K562 (cell line): ENCODE results near the gene MCF2.

Experiments
- GATAD2A ChIP-seq: fragments of 450-650 bp; IDR thresholded peaks from 2 replicates; pipeline ENCODE4 v1.6.1; 2017
- POLR2G ChIP-seq: fragments of 200-400 bp; formaldehyde crosslinking; IDR thresholded peaks from 2 replicates; pipeline ENCODE4 v1.6.1; 2017; ENCODE audit warnings: low read depth, mild to moderate bottlenecking, antibody characterized with exemption, low read length, moderate library complexity
- RBFOX2 ChIP-seq: fragments of 200-400 bp; formaldehyde crosslinking; IDR thresholded peaks from 2 replicates; pipeline ENCODE4 v1.6.1; 2017; ENCODE audit warnings: low read depth, mild to moderate bottlenecking, low read length, moderate library complexity
- TCF7L2 ChIP-seq: fragments of 150-350 bp; IDR thresholded peaks from 2 replicates; pipeline ENCODE4 v1.6.1; 2016; ENCODE audit warnings: low read depth, mild to moderate bottlenecking, low read length, moderate library complexity
- ZNF3 ChIP-seq: fragments of 250-450 bp; sonication (Bioruptor Pico); IDR thresholded peaks from 2 replicates; pipeline ENCODE4 v1.5.0; 2021; ENCODE audit warnings: mild to moderate bottlenecking, moderate library complexity
- ZSCAN32 ChIP-seq: fragments of 450-650 bp; formaldehyde crosslinking; IDR thresholded peaks from 2 replicates; pipeline ENCODE4 v1.4.0; 2020; ENCODE audit warnings: mild to moderate bottlenecking, moderate library complexity
- TF ChIP-seq, protein P1 (sequence below): fragments of 250-450 bp; sonication (Bioruptor Pico); IDR thresholded peaks from 2 replicates; pipeline ENCODE4 v1.5.0; 2021
- TF ChIP-seq, protein P2 (sequence below), 3 experiments: IDR thresholded peaks in 2 of 3; conservative IDR thresholded peaks in 1 of 3; 2 replicates each; pipeline ENCODE4 v1.5.1; 2011 to 2012; ENCODE audit warnings: low read length in 3 of 3, mild to moderate bottlenecking in 3 of 3, control low read depth in 2 of 3, improper control_type of control experiment in 1 of 3, inconsistent platforms in 1 of 3, low read depth in 1 of 3, mixed read lengths in 1 of 3, moderate library complexity in 1 of 3; ENCODE audit not compliant: insufficient read depth in 2 of 3
- TF ChIP-seq, protein P3 (sequence below), 2 experiments: fragments of 450-650 bp; formaldehyde crosslinking in 1 of 2; IDR thresholded peaks; 2 replicates each; pipeline versions ENCODE4 v1.4.0 to v1.6.1; 2014 to 2020; ENCODE audit warnings: mild to moderate bottlenecking in 2 of 2, borderline replicate concordance in 1 of 2, low read depth in 1 of 2
- TF ChIP-seq, protein P4 (sequence below): fragments of 150-350 bp; conservative IDR thresholded peaks from 2 replicates; pipeline ENCODE4 v1.6.1; 2014; ENCODE audit warnings: low read length
- TF ChIP-seq, protein P5 (sequence below), 2 experiments: fragments of 450-650 bp in 1 of 2; sonication (generic) in 1 of 2; formaldehyde crosslinking; conservative IDR thresholded peaks; 2 replicates each; pipeline versions ENCODE4 v1.4.0 to v1.8.1; 2020 to 2022; ENCODE audit warnings: mild to moderate bottlenecking in 1 of 2, missing genetic modification reagents in 1 of 2
- TF ChIP-seq, protein P6 (sequence below): sonication (generic); formaldehyde crosslinking; IDR thresholded peaks from 2 replicates; pipeline ENCODE4 v1.5.0; 2020; ENCODE audit warnings: missing genetic modification reagents

DNA sequence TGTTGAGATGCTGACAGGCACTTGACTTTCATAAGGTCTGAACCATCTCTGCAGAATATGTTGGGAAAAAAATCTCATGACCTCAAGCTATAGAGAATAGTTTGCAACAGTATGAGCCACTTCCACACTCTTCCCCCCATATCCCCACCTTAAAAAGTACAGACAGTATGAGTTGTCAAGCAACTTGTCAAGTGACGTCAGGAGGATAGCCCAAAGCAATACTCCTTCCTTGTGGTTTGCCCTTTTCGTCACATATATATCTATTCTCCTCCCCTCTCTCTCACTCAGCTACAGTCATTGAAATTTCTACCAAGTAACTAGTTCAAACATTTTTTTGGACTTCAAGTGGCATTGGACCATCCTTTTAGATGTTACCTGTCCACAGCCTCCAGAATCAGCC, 67.7 kb downstream of the MCF2 start:
- TF ChIP-seq, protein P1, sequence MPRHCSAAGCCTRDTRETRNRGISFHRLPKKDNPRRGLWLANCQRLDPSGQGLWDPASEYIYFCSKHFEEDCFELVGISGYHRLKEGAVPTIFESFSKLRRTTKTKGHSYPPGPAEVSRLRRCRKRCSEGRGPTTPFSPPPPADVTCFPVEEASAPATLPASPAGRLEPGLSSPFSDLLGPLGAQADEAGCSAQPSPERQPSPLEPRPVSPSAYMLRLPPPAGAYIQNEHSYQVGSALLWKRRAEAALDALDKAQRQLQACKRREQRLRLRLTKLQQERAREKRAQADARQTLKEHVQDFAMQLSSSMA (CRISPR knock-in tag), result no peak
- TF ChIP-seq, protein P2, sequence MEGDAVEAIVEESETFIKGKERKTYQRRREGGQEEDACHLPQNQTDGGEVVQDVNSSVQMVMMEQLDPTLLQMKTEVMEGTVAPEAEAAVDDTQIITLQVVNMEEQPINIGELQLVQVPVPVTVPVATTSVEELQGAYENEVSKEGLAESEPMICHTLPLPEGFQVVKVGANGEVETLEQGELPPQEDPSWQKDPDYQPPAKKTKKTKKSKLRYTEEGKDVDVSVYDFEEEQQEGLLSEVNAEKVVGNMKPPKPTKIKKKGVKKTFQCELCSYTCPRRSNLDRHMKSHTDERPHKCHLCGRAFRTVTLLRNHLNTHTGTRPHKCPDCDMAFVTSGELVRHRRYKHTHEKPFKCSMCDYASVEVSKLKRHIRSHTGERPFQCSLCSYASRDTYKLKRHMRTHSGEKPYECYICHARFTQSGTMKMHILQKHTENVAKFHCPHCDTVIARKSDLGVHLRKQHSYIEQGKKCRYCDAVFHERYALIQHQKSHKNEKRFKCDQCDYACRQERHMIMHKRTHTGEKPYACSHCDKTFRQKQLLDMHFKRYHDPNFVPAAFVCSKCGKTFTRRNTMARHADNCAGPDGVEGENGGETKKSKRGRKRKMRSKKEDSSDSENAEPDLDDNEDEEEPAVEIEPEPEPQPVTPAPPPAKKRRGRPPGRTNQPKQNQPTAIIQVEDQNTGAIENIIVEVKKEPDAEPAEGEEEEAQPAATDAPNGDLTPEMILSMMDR (IDR thresholded peaks at IDR 0.05 in 2 of 3, conservative IDR thresholded peaks at IDR 0.05 in 1 of 3; ENCODE audit: insufficient read depth in 2 of 3, low read depth in 1 of 3, low read length in 3 of 3), result no peak
- TF ChIP-seq, protein P3, sequence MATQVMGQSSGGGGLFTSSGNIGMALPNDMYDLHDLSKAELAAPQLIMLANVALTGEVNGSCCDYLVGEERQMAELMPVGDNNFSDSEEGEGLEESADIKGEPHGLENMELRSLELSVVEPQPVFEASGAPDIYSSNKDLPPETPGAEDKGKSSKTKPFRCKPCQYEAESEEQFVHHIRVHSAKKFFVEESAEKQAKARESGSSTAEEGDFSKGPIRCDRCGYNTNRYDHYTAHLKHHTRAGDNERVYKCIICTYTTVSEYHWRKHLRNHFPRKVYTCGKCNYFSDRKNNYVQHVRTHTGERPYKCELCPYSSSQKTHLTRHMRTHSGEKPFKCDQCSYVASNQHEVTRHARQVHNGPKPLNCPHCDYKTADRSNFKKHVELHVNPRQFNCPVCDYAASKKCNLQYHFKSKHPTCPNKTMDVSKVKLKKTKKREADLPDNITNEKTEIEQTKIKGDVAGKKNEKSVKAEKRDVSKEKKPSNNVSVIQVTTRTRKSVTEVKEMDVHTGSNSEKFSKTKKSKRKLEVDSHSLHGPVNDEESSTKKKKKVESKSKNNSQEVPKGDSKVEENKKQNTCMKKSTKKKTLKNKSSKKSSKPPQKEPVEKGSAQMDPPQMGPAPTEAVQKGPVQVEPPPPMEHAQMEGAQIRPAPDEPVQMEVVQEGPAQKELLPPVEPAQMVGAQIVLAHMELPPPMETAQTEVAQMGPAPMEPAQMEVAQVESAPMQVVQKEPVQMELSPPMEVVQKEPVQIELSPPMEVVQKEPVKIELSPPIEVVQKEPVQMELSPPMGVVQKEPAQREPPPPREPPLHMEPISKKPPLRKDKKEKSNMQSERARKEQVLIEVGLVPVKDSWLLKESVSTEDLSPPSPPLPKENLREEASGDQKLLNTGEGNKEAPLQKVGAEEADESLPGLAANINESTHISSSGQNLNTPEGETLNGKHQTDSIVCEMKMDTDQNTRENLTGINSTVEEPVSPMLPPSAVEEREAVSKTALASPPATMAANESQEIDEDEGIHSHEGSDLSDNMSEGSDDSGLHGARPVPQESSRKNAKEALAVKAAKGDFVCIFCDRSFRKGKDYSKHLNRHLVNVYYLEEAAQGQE (IDR thresholded peaks at IDR 0.05; ENCODE audit: borderline replicate concordance), result no peak
- TF ChIP-seq, protein P3 (CRISPR knock-in tag; IDR thresholded peaks at IDR 0.05; ENCODE audit: low read depth), result no peak
- TF ChIP-seq, protein P4, sequence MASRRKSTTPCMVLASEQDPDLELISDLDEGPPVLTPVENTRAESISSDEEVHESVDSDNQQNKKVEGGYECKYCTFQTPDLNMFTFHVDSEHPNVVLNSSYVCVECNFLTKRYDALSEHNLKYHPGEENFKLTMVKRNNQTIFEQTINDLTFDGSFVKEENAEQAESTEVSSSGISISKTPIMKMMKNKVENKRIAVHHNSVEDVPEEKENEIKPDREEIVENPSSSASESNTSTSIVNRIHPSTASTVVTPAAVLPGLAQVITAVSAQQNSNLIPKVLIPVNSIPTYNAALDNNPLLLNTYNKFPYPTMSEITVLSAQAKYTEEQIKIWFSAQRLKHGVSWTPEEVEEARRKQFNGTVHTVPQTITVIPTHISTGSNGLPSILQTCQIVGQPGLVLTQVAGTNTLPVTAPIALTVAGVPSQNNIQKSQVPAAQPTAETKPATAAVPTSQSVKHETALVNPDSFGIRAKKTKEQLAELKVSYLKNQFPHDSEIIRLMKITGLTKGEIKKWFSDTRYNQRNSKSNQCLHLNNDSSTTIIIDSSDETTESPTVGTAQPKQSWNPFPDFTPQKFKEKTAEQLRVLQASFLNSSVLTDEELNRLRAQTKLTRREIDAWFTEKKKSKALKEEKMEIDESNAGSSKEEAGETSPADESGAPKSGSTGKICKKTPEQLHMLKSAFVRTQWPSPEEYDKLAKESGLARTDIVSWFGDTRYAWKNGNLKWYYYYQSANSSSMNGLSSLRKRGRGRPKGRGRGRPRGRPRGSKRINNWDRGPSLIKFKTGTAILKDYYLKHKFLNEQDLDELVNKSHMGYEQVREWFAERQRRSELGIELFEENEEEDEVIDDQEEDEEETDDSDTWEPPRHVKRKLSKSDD, result no peak
- TF ChIP-seq ZNF3 (CRISPR knock-in tag) (no peak), POLR2G (no peak), TCF7L2 (no peak), ZSCAN32 (CRISPR knock-in tag) (no peak), GATAD2A (no peak), RBFOX2 (no peak)
- TF ChIP-seq, protein P5, sequence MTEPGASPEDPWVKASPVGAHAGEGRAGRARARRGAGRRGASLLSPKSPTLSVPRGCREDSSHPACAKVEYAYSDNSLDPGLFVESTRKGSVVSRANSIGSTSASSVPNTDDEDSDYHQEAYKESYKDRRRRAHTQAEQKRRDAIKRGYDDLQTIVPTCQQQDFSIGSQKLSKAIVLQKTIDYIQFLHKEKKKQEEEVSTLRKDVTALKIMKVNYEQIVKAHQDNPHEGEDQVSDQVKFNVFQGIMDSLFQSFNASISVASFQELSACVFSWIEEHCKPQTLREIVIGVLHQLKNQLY (CRISPR knock-in tag; conservative IDR thresholded peaks at IDR 0.05), result no peak
- TF ChIP-seq, protein P6, sequence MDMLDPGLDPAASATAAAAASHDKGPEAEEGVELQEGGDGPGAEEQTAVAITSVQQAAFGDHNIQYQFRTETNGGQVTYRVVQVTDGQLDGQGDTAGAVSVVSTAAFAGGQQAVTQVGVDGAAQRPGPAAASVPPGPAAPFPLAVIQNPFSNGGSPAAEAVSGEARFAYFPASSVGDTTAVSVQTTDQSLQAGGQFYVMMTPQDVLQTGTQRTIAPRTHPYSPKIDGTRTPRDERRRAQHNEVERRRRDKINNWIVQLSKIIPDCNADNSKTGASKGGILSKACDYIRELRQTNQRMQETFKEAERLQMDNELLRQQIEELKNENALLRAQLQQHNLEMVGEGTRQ (CRISPR knock-in tag), result no peak
